ENCODE measurements around the gene TMC3.
A peak's percentile ranks its signal among the peaks of the same experiment; 100 is the strongest.
"Not testable (repeated sequence)": the region's sequence is repeated elsewhere in the genome, so short reads cannot be mapped to it uniquely, and the experiment has no call there.

The TMC3 gene

DNA sequence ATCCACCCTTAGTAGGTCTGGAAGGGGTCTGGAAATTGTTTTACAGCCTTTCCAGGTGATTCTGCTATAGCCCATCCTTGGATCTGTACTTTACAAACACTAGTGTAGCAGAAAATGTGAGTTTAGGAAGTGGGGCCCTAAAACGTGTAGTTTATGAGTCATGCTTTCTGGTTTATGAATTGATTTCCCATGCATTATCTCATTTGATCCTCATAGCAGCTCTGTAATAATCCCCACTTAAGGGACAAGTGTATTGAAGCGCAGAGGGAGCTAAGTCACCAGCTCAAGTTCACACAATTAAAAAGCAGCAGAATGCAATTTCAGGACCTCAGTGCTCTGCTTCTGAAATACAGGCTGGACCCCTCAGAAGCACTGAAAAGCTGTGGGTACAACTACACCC is 27.4 kb downstream of the TMC3 start:
- no peak for DNase-seq (ENCODE audit: low spot score)

DNA sequence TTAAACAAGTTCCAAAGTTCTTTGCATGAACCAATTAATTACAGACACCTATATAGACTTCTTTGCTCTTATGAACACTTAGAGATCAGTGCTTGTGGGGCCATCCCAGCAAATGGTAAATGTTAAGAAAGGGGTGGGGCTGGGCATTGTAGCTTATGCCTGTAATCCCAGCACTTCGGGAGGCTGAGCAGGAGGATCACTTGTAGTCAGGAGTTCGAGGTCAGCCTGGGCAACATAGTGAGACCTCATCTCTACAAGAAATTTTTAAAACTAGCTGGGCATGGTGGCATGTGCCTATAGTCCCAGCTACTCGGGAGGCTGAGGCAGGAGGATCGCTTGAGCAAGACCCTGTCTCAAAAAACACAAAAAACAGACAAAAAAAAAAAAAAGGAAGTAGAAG is 30.6 kb downstream of the TMC3 start:
- no peak for DNase-seq (ENCODE audit: low spot score)

DNA sequence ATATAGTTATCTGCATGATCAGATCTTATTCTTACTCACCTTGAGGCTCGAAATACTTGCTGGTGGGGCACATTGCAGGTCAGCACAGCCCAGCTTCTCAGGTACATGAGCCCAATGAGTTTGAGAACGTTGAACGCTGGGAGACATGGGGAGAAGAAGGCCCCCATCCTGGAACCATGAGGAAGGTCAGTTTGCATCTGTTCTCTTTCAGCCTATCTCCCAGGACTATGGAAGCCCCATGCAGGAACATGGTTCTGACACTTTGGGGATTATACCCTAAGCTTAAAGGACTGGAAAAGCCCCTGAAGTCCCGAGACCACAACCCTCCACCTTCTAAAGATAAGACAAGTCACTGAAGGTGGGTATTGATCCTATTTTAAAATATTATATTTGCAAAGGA is 32.7 kb downstream of the TMC3 start:
- DNase-seq (ENCODE audit: low spot score) = no peak

DNA sequence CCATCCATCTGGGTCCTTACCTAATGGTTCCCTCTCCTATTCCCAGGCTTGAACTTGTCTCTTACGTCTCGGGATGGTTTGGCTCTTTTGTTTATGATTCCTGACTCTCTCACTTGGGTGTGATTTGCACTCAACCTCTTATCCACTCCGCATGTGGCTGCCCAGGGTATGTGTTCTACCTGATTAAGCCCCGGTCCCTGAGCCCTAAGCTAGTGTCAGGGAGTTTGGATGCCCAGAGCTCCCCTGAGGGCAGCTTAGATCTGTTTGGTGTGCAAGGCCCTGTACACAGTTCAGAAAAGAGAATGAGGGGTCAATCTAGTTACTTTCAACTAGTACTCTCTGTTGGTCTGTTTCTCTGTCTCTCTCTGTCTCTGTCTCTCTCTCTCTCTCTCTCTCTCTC is 34.2 kb downstream of the TMC3 start:
- no peak for DNase-seq (ENCODE audit: low spot score)

DNA sequence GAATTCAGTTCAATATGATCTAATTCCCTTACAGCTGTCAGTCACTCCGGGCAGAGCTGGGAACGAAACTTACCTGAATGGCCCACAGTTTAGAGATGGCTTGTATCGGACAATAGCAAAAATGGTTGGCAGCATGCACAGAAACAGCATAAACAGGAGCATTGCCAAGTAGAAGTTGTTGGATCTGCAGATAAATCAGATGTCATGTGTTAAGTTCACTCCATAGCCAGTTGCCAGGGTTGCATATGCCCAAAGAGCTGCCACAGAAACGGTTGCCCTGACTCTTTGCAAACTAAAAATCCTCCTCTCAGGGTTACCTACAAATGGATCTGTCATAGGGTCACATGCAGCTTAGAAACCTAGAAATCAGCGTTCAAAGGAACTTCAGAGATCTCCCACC is 34.7 kb downstream of the TMC3 start:
- no peak for DNase-seq (ENCODE audit: low spot score)

DNA sequence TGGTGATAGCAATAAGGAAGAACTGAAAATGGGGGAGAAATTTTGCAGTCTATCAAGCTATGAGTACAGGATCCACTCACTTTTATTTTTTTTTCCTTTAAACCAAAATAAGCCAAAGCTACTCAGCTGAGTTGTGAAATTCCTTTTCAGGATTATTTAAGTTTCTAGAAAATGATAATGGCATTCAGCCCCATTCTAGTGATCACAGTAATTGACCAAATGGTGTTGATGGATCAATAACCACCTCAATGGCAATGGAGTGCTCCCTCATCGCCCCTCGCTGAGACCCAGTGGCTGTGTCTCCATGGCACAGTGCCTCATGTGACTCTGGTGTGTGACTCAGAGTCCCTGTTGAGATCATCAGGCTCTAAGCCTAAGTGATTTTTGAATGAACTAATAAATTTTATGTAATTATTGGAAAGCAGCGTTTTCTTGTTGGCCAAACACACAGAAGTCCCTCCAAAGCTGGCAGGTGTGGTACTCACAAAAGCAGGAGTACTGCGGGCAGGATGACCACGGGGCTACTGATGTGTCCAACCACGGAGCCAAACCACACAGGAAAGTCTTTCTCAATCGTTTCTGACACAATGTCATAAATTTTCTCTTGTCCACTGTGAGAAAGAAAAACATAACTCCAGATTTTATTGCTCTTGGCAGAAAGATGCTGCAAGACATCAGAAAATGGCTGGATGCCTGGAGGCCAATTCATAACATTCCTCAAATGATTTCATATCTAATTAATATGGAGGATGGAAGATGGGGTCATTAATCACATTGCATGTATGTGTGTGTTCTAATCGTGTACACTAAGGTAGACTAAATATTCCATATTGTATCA is 35.6 kb downstream of the TMC3 start:
- no peak for DNase-seq (ENCODE audit: low spot score)

DNA sequence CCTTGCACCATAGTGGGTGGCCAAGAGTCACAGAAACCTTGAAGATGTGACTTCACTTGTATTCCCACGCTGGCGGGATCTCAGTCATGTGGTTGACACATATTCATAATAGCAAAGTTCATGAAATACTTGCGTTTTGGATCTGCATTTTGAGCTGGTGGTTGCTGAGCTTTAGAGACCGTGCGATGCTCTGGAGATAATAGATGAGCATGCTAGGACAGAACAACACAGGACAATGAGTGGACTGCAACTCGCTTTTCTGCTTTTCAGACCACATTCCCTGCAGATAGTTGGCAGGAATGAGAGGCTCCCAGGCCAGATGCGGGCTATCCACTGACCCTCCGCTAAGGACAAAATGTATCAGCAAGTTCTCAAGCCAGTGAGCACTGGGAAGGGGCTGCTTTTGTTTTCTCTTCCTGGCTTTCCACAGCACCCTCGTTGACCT is 36.3 kb downstream of the TMC3 start:
- no peak for DNase-seq (ENCODE audit: low spot score)

DNA sequence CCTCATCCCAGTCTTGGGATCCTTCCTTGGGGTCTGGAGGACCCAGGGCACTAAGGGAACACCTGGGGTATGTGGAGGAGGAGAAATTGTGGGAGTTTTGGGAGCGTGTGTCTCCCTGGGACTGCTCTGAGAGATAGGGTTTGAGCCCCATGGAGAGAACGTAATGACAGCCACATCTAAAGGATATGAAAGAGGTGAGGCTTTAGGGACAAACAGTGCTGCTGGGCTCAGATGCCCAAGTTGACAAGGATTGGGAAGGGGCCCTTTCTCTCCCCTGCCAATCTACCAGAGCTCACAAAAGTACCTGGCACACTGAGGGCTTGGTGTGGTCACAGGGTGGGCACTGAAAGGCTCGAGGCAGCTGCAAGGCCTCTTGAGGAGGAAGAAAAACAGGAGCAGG is 36.8 kb downstream of the TMC3 start:
- no peak for DNase-seq (ENCODE audit: low spot score)

DNA sequence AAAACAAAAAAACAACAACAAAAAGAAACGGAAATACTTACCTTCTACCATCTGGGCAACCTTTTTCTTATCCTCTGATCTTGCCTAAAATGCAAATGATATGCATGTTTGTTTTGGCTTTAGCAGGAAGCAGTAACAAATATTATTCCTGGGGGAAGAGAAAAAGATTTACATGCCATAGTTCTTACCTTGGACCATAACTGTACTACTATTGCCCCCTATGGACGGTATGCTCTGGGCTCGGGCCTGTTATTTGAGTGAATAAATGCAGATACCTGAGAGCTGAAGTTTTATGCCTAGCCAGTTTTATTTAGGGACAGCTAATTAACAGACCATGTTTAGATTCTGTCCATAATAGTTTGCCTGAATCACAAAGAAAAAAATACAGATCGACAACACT is 37.4 kb downstream of the TMC3 start:
- peak; percentile 41 for DNase-seq (ENCODE audit: low spot score)

DNA sequence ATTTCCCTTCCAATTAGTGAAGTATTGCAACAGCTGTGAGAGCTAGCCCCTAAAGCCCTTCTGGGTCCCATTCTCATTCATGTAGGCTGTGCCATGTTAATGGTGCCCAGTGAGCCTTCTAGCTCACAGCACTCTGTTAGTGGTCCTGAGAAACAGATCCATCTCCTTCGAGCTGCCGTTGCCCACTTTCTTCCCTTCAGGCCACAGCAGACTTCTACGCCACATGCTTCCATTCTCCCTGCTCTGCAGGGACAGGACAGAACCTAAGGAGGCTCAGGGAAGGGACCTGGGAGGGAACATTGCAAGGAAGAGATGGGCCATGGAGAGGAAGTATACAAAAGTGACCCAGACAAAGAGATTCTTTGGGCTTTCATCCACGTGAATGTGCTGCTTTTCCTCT is 38.4 kb downstream of the TMC3 start:
- DNase-seq (ENCODE audit: low spot score) = no peak

DNA sequence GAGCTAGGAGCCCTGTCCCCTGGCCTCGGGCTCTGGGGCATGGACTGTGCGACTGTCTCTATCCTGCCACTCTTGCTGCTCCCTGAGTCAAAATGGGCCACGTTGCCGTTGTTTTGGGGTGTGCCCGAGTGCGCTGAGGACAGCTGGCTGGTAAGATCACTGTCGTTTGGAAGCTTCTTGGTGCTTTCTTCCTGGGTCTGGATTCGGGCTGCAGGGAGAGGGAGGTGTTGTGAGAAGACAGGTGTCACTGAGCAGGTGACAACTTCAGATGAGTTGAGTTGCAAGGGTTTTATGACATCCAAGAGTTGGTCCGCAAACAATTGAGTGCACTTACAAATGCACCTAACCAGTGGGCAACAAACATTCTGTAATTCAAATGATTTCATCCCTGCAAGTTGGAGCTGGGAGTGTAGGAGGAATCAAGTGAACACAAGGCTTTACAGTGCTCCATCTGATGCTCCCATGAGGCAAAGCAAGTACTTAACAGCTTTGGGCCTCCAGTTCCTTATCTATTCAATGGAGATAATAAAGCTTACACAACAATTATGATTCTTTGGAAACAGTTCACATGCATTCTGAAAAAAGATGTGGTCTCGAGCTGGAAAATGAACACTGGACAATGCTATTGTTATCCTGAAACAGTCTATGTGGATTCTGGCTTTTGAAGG is 39.1 kb downstream of the TMC3 start:
- DNase-seq (ENCODE audit: low spot score) = no peak

DNA sequence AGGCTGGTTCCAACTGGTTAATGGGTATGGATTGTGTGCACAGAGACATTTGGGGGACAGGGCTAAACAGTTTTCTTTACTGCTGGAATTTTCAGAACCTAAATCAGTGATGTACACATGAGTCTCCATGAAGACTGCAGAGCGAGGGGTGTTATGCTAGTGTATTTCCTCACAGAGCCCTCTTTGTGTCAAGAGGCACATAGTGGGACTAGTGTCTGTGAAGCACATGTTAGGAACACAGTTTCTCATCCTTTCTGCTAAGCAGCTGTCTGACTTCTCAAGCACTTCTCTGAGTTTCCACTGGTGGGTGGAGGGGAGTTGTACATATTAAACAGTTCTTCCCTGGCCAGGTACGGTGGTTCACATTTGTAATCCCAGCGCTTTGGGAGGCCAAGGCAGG is 40.6 kb downstream of the TMC3 start:
- no peak for DNase-seq (ENCODE audit: low spot score)

DNA sequence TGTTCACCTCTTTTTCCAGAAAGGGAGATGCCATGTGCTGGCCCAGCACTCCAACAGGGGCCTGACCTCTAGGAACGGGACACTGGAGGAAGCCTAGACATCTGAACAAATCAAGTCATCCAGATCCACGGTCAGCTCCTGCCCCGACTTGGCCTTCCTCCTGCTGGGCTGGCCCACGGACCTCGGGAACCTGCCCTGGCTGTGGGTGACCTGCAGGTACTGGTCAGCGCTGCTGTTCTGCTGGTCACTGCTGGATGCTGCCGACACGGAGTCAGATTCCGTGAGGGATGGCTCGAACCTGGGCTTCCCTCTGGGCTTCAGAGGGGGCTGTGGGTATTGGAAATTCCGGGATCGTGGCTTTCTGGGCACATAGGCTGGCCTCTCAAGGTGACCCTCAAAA is 41.7 kb downstream of the TMC3 start:
- no peak for DNase-seq (ENCODE audit: low spot score)

DNA sequence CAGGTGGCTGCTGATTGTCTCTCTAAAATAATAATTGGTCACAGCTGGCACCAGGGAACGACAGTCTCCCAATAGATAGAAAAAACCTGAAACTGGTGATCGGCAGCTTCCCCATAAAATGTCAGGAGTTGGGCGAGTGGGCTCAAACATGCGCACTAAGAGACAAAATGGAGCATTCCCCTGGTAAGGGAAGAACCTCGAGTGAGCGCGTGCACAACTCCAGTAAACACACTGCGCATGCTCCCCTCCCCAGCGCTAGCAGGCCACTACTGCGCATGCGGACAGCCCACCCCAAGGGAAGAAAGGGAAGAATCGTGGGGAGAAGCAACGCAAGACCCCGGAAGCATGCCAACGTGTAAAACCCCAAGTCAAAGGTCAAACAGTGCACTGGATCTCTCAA is 42.4 kb downstream of the TMC3 start:
- no peak for DNase-seq (ENCODE audit: low spot score)

DNA sequence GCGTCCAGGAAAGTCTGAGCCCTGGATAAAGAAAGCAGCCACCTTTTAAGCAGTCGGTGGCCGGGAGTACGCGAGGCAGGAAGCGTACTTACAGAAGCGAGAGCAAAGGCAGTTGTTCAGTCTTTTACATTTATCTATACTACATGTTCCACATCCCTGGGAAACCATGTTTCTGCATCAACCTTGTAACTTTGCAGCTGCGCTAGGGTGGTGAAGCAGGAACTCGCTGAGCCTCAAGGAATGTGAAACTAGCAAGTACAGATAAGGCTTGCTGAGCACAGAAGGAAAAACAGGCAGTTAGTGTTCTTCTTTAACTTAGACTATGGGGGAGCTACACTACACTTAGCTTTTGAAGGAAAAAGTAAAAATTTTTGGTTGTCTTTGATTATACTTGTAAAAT is 42.9 kb downstream of the TMC3 start:
- DNase-seq (ENCODE audit: low spot score) = not testable (repeated sequence)

DNA sequence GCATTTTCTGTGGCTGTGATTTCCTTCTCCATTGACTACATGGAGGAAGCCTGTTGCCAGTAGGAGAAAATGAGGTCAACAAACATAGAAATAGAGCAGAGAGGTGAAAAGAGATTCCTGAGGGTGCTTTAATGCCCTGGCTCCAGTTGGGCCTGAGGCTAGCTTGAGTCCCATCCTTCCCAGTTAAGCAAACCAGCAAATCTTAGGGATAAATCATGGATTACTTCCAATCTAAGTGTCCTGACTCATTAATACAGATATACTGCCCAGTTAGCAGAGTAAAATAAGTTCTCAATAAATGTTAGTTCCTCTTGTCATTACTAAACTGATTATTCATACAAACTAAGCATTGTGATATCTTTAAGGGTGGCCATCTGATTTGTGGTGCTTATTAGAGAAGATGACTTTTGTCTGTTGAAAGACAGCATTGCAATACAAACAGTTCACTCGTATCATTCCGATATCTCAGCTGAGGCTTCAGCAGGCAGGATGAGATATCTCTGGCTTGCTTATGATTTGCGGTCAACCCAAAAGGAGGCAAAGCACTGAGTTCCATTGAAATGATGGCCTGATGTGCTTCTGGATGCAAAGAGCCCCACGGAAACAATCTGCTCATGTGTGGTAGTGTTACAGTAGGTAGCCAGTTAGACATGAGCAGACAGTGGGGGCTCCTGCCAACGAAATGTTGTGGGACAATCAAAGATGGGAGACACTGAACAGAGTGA is 43.5 kb downstream of the TMC3 start:
- no peak for DNase-seq (ENCODE audit: low spot score)

DNA sequence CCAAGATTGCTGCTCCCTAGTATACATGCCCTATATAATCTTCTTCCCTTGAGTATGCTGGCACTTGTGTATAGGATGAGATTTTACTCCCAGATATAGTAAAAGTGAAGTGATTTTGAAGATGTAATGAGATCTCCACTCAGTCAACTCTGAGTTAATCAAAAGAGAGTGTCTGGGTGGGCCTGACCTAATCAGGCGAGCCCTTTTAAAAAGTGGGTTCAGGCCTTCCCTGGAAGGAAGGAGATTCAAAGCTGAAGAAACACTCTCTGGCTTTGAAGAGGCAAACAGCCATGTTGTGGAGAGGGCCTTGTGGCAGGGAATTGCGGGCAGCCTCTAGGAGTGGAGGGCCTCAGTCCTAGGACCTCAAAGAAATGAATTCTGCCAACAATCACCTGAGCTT is 44.6 kb downstream of the TMC3 start:
- no peak for DNase-seq (ENCODE audit: low spot score)

DNA sequence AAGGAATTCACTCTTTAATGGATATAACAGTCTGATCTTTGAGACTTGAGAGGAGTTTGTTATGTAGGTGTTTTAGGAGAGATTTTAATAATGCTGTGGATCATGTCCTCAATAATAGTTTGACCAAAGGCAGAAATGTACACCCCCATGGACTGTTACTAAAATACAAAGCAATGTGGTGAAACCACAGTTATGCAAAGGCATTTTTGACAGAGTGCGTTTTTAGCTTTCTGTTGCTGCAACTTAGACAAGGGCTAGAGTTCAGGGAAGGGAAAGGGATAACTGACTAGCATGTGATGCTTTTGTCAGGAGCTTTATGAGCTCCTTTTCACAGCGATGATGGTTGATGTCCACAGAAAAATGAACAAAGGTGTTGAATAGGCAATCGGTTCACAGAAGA is 46.5 kb downstream of the TMC3 start:
- no peak for DNase-seq (ENCODE audit: low spot score)

DNA sequence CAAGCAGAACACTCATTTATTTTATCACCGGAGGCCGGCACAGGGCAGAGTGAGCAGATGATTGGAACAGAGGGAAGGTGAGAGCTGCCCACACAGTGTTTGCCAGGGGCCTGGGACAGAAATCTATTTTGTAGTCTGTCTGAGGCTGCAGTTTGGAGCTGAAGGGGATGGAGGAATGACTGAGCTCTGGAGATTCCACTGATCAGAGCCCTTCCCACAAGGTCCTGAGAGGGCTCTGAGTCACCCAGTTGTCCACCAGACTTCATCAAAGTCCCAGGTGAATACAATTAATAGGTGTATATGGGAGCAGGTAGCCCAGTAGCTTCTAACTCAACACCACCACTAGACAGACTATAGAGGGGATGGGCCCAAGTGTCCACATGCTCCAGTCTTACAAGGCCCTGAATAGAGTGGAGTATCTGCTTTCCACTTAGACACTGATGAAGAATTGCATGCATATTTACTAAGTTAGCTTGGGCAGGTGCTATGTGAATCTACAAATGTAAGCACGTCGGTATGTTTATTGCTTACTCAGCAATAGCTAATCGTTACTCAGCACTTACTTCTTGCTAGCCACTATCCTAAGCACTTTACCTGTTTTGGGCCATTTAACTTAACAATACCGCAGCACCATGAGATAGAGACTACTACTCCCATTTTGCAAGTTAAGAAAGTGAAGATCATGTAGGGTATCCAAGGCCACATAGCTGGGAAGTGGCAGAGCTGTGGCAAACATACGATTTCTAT is 47.4 kb downstream of the TMC3 start:
- DNase-seq (ENCODE audit: low spot score) = no peak

DNA sequence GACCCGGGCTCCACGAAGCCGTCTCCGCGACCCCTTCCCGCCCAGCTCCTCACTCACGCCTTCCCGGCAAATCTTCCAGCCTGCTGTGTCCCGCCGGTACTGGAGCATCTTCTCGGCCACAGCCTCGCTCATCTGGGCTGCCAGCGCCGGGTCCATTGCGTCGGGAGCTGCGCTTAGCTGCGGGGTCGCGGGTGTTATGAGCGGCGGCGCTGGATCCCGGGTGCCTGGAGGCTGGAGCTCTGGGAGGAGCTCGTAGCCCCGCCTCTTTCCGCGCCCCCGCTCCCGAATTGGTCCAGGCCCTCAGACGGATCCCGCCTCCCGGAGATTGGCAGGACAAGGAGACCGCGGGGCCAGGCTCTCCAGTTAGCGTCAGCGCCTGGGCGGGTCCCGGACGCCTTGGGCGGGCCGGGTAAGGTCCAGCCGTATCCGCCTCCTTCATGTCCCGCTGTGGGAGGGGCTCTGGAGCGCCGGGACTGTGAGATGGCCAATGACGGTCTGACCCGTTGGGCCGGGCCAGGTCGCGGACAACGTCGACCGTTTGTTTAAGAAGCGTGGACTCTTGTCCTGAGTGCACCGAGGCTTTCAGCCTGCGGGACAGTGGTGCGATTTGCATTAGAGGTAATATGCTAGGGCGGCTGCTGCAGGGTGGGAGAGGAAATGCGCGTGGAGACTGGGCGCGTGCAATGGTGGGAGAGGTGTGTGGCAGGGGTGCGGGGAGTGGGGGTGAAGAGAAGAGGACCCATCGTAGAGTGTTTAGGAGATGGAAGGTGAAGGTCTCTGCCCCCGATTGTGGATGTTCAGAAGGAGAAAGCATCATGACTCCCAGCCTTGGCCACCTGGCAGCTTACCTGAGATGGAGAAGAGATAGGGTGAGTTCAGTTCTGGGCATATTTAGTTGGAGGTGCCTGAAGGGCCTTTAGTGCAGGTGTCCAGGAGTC is 49.8 kb downstream of the TMC3 start, which contains the start of gene STARD5:
Gene STARD5 (minus strand): TSS at position 198 of the 938 bp plus-strand sequence. CDS start 42 bp downstream, at position 156.
- DNase-seq (ENCODE audit: low spot score) = peak; percentile 94

DNA sequence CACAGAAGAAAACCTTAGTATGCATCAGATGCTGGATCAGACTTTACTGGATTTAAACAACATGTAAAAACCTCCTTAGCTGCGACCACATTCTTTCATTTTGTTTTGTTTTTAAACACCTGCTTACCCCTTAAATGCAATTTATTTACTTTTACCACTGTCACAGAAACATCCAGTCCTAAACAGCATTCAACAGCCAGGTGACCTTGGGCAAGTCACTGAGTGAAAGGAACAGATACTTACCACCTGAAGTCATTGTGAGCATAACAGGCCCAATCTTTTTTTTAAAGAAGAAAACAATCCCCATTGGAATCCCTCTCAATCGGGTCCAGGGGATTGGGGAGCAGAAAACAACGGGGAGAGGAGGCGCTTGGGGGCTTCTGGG is 50.5 kb downstream of the TMC3 start:
- DNase-seq (ENCODE audit: low spot score) = no peak

Data from hematopoietic multipotent progenitor cell treated with erythropoietin and hydrocortisone succinate and interleukin-3 and kit ligand, for 17 days (in vitro differentiated cells).